ENCODE results near the gene WFDC8.
"Not testable (repeated sequence)": the region's sequence is repeated elsewhere in the genome, so short reads cannot be mapped to it uniquely, and the experiment has no call there.

Gene WFDC8

DNA sequence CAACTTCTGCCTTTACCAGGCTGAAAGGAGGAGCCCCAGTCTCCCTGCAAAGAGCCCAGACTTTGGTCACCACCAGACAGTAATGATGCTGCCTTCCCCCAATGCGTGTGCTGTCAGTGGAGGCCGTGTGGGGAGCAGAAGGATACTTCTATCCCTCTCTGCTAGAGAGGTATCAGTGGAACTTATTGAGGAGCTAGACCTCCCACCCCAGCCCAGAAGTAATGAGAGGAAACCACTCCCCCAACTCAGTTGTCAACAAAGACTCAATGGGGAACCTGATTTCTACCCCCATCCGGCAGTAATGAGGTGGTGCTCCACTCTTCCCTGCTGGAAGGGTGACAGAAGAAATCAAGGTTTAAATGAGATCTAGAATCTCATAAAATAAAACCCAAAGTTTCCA, 4.4 kb upstream of the WFDC8 start:
- no peaks in the 10 kb centered on the region for H3K36me3 ChIP-seq
- peaks cover 22% of the 10 kb centered on the region for H3K27me3 ChIP-seq
- no peaks in the 10 kb centered on the region for H3K9me3 ChIP-seq
- H3K4me1 ChIP-seq: no peaks in the 10 kb centered on the region
- no peak for TF ChIP-seq CTCF (IDR thresholded peaks at IDR 0.05; ENCODE audit: low read depth, low read length)
- DNase-seq: no peak
- H3K4me3 ChIP-seq (ENCODE audit: low read depth, low read length): no peak overlapping the region

- H3K27me3 ChIP-seq: peaks cover 22% of the 10 kb centered on the region
- no peak overlapping the region for H3K4me3 ChIP-seq (ENCODE audit: low read depth, low read length)
- no peaks in the 10 kb centered on the region for H3K4me1 ChIP-seq
- DNase-seq: no peak
- TF ChIP-seq CTCF (IDR thresholded peaks at IDR 0.05; ENCODE audit: low read depth, low read length): no peak
- no peaks in the 10 kb centered on the region for H3K9me3 ChIP-seq
- no peaks in the 10 kb centered on the region for H3K36me3 ChIP-seq
These were observed 2.6 kb upstream of the WFDC8 start for GRCh38 chr20:45581702-45582101.

DNA sequence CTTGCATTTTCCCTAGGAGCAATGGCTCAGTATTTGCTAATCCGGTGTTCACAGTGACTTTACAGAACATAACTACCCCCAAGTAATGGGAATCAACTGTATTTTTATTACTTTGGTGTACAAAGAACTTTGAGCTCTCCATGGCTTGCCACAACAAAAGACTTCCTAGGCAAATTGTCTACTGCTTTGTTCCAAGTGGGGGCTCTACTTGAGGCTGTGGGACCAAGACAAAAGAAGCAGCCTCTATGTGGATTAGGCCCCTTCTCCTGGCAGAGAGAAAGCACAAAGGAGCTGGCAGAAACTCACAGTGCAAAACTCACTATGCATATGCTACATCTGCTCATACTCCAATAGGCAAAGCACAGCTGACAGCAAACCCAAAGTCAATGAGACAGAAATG, 853 bp downstream of the WFDC8 start:
- H3K27me3 ChIP-seq: peaks cover 15% of the 10 kb centered on the region
- no peaks in the 10 kb centered on the region for H3K4me1 ChIP-seq
- H3K4me3 ChIP-seq (ENCODE audit: low read depth, low read length): no peak overlapping the region
- no peak for DNase-seq
- no peaks in the 10 kb centered on the region for H3K36me3 ChIP-seq
- no peak for TF ChIP-seq CTCF (IDR thresholded peaks at IDR 0.05; ENCODE audit: low read depth, low read length)
- H3K9me3 ChIP-seq: no peaks in the 10 kb centered on the region

GRCh38 chr20:45576995-45577394, 2.1 kb downstream of the WFDC8 start:
- Histone ChIP-seq H3K27me3 (peaks cover 9% of the 10 kb centered on the region), H3K36me3 (no peaks in the 10 kb centered on the region), H3K4me1 (no peaks in the 10 kb centered on the region), H3K9me3 (no peaks in the 10 kb centered on the region), H3K4me3 (ENCODE audit: low read depth, low read length) (no peak overlapping the region)
- no peak for DNase-seq
- TF ChIP-seq CTCF (IDR thresholded peaks at IDR 0.05; ENCODE audit: low read depth, low read length): no peak

- Histone ChIP-seq H3K9me3 (no peaks in the 10 kb centered on the region), H3K36me3 (no peaks in the 10 kb centered on the region), H3K27me3 (peaks cover 3% of the 10 kb centered on the region), H3K4me3 (ENCODE audit: low read depth, low read length) (no peak overlapping the region), H3K4me1 (no peaks in the 10 kb centered on the region)
- DNase-seq: no peak
- no peak for TF ChIP-seq CTCF (IDR thresholded peaks at IDR 0.05; ENCODE audit: low read depth, low read length)
These were observed 3.2 kb downstream of the WFDC8 start for GRCh38 chr20:45575931-45576330.

- H3K36me3 ChIP-seq; H3K27me3 ChIP-seq; DNase-seq; H3K4me1 ChIP-seq; H3K9me3 ChIP-seq; H3K4me3 ChIP-seq (ENCODE audit: low read depth, low read length): not testable (repeated sequence)
These were observed 9.4 kb downstream of the WFDC8 start for GRCh38 chr20:45569650-45570049.

DNA sequence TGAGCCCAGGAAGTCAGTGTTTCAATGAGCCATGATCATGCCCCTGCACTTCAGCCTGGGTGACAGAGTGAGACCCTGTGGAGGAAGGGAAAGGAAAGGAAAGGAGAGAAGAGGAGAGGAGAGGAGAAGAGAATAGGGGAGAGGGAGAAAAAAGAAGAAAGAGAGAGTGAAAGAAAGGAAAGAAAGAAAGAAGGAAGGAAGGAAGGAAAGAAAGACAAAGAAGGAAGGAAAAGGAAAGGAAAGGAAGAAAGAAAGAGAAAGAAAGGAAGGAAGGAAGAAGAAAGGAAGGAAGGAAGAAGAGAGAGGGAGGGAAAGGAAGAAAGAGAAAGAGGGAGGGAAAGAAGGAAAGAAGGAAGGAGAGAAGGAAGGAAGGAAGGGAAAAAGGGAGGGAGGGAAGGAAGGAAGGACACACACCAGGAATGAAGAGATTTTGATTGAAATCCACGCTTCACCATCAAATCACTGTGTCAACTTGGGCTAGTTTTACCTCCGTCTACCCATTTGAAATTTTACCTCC, 14.3 kb downstream of the WFDC8 start:
- Histone ChIP-seq H3K36me3 (no peaks in the 10 kb centered on the region), H3K4me1 (no peaks in the 10 kb centered on the region), H3K4me3 (ENCODE audit: low read depth, low read length) (no peak overlapping the region), H3K9me3 (no peaks in the 10 kb centered on the region), H3K27me3 (peaks cover 11% of the 10 kb centered on the region)
- DNase-seq: no peak
- TF ChIP-seq CTCF (IDR thresholded peaks at IDR 0.05; ENCODE audit: low read depth, low read length): no peak
